HG02678 (cell line): Measurements from ENCODE around the gene UMOD.

Experiments
- ATAC-seq: cut with Tn5 transposase; IDR thresholded peaks from one replicate; pipeline ENCODE4 v1.9.1; 2021; ENCODE audit warnings: mild to moderate bottlenecking, moderate library complexity; ENCODE audit not compliant: unreplicated experiment

UMOD gene

DNA sequence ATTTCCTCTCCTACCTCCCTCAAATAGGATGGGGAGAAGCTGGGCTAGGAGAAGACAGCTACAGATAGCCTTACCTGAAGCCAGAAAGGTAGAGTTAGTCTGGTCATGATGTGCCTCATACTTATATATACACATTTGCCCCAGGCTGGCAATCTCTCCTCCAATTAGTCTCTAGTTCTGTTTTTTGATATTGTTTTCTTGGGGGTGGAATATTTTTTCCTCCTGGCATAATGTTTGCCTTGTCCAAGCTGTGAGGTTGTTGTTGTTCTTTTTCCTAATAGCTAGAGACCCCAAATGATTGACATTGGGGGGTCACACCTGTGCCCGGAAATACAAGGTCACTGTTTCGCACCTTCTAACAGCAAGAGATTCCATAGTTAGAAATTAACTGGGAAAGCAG, at the start of gene UMOD:
TSS of gene UMOD (minus strand) at position 101 of the 400 bp plus-strand sequence. CDS start 1,978 bp downstream, outside the sequence.
- no peak for ATAC-seq

DNA sequence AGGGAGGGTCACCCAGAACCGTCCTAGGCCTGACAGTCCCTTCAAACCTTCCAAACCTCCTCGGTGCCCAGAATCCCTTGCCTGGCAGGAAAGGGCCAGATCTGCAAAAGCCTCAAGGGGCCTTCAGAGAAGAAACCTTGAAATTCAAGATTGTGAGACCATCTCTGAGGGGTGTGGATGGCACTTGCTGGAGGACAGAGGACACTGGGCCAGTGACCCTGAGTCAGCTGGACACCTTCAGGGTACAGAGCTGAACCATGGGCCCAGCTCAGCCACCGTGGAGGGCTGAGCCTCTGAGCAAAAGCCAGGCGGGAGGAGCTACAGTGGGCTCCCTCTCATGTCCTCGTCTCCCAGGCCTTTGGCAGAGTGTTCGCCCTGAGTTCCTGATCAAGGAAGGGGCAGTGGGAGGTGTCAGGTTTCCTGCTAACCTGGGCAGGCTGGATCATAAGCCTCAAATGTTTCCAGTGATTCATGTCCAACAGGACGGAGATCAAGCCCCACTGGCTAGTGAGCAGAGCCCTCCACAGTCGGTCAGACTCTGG, 49.0 kb upstream of the UMOD start:
- no peak for ATAC-seq

DNA sequence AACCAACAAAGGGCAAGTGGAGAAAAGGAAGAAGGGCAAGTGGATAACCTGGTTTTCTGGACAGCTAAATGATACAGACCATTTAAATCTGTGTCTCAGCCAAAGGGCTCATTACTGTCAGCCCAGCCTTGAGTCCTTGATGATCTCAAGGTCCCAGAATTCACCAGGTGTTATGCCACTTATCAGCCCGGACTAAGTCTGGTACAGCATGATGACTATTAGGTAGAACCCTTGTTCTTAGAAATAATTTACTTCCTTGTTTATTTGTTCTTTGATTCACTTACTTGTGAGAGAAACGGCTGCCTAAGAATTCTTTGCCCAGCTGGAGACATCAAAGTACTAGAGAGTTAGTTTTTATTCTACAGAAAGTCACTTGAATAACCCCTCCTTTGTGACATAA, 48.6 kb upstream of the UMOD start:
- no peak for ATAC-seq

DNA sequence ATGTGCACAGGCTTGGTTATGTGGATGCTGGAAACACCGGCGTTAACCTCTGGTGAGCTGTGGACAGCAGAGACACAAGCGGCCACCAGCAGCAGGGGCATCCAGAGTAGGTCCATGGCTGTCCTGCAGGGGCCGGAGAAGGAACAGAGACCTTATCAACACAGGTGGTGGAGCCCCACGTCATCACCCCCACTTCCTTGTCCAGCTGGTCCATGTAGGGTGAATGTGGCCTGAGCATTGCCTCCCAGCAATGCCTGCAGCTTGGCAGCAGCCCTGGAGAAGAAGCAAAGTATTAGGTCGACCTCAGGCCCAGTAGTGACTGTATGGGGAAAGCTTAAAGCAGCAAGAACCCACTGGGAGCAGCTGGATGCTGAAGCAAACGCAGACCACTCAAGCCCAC, 46.7 kb upstream of the UMOD start:
- ATAC-seq = no peak

DNA sequence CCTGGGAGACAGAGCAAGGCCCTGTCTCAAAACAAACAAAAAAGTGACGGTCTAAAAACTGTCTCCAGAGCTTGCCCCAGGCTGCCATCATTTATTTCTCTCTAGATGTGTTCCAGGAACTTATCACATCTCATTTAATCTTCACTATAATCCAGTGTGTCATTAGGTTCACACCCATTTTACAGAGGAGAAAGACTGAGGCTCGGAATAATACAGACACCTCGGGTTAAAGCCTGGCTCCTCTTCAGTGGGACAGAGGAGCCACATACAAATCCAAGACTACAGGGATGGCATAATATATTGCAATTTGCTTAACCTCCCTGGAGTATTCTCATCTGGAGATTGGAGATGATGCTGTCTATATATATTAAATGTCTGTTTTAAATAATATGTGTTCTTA, 46.1 kb upstream of the UMOD start:
- ATAC-seq = no peak

DNA sequence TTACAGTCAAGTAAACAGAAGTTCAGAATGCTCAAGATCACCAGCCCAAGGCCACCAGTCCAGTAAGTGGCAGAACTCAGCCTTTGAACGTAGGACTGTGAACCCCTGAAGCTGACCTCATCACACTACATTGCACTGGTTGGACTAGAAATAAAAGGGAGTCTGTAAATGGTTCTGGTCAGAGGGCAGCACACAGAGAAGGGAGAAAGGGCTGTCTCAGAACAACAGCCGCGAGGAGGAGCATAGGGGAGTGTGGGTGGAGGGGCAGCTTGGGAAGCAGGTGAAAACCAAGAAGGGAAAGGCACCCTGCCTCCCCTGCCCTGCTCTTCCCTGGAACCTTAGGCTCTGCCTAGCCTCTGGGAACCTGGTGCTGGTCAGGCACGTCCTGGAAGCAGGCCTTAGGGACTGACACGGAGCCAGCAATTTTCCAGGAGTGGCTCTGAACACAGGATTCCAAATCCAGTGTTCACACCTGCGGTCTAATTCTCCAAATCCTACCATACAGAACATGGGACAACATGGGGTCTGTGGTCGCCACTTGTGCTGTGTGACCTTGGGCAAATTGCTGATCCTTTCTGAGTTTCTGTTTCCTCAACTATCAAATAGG, 45.1 kb upstream of the UMOD start:
- no peak for ATAC-seq

DNA sequence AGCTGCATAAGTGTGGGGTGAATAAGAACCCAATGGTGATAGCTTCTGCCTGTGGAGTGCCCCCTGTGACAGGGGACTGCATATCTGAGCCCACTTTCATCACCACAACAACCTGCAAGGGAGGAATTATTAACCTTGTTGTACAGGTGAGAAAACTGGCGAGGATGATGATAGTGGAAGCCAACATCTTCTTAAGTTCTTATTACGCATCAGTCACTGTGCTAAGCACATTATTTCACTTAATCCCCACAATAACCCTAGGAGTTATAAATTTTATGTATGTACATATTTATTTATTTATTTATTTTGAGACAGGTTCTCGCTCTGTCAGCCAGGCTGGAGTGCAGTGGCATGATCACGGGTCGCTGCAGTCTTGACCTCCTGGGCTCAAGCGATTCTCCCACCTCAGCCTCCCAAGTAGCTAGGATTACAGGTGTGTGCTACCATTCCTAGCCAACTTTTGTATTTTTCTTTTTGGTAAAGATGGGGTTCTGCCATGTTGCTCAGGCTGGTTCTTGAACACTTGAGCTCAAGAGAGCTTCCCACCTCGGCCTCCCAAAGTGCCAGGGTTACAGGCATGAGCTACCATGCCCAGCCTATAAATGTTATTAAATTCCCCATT, 44.4 kb upstream of the UMOD start:
- no peak for ATAC-seq

DNA sequence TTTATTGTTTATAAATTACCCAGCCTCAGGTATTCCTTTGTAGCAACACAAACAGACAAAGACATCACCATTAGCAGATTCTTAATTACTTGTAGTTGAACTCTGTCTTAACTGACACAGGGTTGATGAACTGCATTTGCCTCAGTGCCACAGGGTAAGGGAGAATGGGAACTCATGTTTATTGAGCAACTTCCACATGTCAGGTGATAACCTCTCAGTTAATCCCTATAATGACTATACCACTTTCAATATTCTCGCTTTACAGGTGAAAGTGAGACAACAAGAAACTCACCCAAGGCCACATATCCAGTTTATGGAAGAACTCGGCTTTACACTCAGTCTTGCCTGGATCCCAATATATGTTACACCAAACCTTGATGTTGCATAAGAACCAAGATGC, 43.4 kb upstream of the UMOD start:
- no peak for ATAC-seq

DNA sequence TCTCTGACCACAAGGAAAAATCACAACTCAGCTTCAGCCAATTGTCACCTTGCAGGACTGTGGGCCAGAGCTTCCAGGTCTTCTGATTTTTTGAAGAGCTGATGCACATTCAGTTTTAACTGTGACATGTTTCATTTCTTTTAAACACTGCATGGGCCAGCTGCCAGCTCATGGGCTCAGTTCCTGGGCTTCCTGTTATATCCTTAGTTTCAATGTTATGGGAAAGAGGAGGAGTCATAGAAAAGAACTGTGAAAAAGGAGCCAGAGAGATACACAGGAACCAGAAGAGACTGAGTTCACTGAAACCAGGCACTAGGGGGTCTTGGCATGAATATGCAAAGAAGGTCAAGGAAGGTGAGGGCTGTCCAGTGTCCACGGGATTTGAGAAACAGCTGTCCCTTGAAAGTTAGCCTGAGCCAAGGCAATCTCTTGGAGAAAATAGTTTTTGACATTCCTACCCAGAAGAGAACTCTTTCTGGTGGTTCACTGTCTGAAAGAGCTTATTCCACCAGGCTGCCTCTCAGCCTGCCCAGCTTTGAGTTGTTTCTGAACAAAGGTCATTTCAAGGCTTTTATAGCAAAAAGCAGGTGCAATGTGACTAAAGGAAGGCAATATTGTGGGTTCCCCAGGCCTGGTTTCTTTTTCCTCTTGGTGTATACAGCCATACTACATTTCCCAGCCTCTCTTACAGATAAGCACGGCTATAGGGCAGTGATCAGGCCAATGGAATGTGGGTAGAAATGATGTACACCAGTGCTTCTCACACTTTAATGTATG, 41.5 kb upstream of the UMOD start:
- ATAC-seq = no peak

DNA sequence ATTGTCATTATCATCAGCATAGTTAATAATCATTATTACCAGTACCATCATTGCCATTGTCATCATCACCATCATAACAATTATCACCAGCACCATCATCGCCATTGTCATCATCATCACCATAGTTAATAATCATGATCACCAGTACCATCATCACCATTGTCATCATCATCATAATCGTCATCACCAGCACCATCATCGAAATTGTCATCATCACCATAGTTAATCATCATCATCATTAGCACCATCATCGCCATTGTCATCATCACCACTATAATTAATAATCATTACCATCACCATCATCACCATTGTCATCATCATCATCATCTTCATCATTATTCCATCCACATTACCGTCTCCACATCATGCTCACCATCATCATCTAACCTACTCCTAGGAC, 38.5 kb upstream of the UMOD start:
- no peak for ATAC-seq

DNA sequence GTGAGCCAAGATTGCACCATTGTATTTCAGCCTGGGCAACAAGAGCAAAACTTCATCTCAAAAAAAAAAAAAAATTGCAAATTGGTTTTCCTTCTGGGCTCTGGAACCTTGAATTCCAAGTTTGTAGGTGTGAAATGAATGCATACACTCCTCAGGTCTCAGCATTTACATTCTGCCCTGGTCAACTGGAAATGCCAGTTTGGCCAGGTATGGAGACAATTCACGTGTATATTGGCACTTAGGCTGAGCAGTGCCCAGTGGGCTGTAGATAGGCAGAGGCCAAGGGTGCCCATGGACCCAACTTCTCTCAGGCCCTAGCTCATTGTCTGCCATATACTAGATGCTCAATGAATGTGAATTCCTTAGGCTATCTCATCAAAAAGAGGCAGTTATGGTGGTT, 36.3 kb upstream of the UMOD start:
- ATAC-seq = no peak

DNA sequence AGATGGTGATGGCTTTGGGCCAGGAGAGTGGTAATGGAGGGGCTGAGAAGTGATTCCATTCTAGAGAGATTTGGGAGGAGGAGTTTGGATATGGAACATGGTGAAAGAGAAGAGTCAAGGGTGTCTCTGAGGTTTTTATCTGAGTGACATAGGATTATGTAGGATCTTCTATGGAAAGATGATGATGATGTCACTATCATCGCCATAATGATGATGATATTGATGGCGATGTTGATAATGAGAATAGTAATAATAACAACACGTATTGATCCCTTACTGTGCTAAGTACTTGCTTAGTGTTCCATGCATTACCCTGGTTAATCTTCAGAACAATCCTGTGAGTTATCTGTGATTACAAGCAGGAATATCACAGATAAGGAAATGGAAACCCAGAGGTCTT, 35.5 kb upstream of the UMOD start:
- ATAC-seq = no peak

DNA sequence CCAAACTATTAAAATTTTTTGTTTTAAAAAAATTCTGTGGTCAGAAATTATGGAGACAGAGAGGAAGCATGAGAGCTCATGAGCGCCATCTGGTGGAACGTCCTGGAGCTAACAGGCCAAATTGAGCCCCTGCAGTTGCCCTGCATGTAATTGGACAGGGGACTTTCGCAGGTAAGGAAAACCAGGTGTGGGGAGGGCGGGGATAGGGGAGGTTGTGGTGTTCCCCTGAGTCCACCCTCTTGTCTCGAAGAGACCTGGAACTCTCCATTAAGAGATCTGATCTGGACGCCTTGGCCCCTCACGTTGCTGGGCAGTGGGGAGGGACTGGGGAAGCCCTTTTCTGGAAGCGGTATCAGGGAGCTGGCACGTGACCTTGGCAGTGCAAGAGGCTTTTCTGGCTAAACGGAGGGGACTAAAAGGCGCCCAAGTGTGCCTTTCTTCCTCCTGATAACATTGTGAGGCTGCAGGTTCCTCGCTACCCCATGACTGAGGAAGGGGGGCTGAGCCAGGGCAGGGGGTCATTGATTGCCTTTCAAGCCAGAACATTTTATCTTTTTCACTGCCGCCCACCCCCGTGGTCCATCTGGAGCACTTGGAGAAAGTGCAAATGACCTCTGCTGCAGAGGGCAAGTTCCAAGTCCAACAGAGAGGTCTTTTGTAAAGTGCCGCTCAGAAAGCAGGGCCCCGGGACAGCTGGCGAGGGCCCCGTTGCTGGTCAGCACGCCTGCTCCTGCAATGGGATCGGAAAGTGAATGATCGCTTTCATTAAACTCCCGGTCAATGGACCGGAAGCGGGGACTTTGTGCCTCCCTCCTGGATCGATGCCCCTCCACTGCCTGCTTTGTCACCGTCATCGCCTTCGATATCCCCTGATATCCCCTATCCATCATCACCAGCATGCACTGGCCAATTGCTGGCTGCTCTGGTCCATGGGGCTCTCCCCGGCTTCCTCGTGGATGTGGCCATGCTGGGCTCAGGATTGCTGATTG, 33.6 kb upstream of the UMOD start:
- no peak for ATAC-seq

DNA sequence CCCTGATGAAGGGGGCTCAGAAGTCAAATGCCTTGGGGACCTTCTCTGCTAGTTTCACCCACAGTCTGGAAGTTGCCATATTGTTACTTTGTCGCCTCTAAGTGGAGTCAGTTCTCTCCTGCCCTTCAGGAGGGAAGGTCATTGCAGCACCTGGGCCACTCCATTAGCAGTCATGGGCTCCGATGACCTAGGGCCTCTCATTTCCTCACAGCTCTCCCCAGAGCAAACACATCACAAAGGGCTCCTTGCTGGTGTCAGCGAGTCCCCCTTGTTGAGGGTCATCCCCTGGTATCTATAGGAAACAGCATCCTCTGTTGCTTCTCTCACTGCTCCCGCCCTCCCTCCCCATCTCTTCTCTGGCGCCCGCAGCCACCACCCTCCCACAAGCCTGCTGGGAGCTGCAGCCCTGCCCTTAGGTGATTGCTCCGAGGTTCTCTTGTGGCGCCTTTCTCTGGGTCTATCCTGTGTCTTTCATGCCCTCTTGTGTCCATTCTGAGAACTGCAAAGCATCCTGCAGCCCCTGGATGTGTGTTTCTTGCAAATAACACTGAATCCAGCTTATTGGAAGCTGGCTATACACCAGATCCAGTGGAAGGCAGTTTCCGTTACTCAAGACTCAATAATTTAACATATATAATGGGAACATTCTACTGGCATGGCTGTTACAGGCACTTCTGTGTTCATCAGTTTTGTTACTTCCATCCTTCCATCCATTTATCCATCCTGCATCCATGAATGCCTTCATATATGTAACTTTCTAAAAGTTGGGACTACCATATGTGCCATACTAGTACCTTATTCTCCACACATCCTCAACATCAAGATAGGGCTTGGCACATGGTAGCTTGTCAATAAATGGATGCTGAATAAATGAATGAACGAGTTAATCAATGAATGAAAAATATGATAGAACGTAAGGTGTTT, 30.9 kb upstream of the UMOD start:
- ATAC-seq = no peak

DNA sequence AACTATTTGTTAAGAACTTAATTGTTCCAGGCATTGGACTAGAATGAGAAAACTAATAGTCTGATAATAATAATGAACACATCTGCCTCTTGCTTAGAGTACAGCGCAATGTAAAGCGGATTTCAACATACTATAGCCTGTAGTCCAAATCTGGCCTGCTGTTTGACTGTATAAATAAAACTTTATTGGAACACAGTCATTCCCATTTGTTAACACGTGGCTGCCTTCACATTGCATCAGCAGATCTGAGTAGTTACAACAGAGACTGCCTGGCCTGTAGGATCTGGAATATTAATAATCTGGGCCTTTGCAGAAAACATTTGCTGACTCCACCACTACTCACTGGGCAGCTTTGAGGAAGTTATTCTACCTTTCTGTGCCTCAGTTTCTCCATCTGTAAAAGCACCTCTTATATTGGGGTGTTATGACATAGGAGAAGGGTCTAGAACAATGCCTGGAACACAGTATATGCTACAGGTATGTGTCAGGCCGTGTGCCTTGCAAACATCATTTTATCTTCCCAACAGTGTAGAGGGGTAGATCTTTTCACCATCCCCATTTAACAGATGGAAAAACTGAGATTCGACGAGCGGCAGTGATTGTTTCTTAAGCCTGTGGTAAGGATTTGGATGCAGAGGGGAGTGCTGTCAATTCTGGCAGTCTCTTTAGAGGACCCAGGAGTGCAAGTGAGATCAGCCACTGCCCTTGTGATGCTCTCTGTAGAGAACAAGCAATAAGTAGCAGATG, 29.9 kb upstream of the UMOD start:
- no peak for ATAC-seq

DNA sequence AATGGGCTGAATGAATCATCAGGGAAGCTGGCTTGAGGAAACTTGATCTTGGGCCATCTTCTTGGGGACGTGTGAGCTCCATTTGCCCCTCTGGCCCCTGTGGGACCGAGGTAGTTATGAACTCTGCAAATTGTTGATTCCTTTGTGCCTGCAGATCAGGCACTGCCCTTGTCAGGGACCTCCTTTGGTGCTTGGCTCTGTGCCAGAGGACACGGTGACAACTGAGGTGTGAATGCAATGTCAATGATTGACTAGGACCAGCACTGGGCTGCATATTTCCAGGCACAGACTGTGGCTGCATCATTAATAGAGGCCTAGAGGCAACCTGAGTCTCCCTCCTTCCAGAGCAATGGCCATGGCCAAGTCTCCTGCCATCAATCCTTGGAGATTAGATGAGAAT, 28.3 kb upstream of the UMOD start:
- no peak for ATAC-seq

DNA sequence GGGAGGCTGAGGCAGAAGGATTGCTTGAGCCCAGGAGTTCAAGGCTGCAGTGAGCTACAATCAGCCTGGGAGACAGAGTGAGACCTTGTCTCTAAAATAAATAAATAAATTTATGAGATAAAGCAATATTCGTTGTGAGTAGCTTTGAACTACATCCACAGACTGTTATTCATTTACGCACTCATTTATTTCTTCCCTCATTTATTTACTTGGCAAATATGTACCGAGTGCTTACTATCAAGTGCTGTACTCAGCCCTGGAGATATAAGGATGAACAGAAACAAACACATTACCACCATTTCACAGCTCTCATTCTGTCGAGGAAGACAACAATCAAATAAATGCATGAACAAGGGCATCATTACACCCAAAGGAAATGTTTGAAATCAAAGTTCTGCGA, 24.7 kb upstream of the UMOD start:
- no peak for ATAC-seq

DNA sequence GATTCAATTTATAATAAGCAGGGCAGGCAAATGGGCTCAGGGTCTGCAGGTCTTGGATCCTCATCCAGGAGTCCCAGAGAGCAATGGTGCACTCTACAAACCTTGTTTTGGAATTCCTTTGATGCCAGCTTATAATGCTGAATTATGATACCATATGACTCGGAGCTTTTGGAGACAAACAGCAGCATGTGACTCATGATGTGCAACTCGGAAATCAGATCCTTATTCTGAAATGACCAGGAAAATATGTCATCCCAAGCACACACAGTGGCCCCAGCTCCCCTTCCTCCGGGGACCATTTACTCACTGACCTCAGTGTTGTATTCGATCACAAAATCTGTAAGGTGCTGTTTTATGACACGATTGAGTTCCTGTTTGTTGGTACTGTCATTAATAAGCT, 20.2 kb upstream of the UMOD start:
- no peak for ATAC-seq

DNA sequence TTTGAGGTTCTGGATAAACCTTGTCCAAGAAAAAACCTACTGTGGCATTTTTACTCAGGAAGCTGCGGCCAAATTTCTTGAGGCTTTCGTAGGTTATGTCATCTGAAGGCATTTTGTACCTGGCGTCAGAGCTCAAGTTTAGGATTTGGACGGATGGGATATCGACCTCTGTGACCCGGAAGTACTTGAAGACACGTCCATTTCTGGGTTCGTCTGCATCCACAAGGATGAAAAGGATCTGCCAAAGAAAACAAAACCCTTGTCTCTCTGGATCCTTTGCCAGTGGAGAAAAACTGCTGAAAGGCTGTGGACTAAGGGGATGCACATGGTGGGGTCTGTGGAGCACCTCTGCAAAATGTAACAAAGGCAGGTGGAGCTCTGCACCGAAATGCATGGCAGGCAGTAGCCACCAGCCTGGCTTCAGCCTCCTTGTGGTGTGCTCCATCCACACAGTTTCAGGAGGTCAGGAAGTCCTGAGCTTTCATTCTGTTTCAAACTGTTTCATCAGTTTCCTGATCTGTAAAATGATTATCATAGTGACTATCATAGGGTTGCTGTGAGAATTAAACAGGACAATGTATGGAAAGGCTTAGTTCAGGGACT, 17.0 kb upstream of the UMOD start:
- no peak for ATAC-seq
